ENCODE results near the gene SLC19A1.

- no peak for TF ChIP-seq POLR2A (IDR thresholded peaks at IDR 0.05; ENCODE audit: low read depth, low read length)
- no peak for TF ChIP-seq POLR2AphosphoS5 (IDR thresholded peaks at IDR 0.05; ENCODE audit: low read depth, low read length)
- TF ChIP-seq TAF1 (IDR thresholded peaks at IDR 0.05; ENCODE audit: borderline replicate concordance, low read depth, low read length), result no peak
These were observed 47.2 kb downstream of the SLC19A1 start for GRCh38 chr21:45494851-45495680.
